Activated CD8-positive, alpha-beta T cell treated with anti-CD3 and anti-CD28 coated beads for 36 hours (primary cell): ENCODE data around the gene PITPNB. TPM values are rescaled to one million over a fixed set of nuclear protein-coding genes. Genes with fewer than 3 reads are reported as not detected.

ENCODE experiments used
- ATAC-seq: fragments of 200-7000 bp; cut with Tn5 transposase; one replicate; pipeline ENCODE4 v1.10.0; 2021; ENCODE audit warnings: mild to moderate bottlenecking, moderate library complexity
- CTCF ChIA-PET: fragments of 350-600 bp; sonication (Branson Sonifier 250); formaldehyde crosslinking; loops from one replicate; lab custom pipeline; 2021; ENCODE audit warnings: antibody characterized with exemption; lab: Charles Lee
- POLR2A ChIA-PET: fragments of 350-600 bp; sonication (Branson Sonifier 250); formaldehyde crosslinking; loops from one replicate; lab custom pipeline; 2021; ENCODE audit warnings: antibody characterized with exemption; lab: Charles Lee
- DNase-seq: peaks from one replicate; pipeline ENCODE4 v3.0.0-alpha.2; 2020
- H3K27ac Mint-ChIP-seq: one replicate; pipeline ENCODE4 v1.8.0; 2021; ENCODE audit warnings: mild to moderate bottlenecking, mixed read lengths
- H3K27me3 Mint-ChIP-seq: one replicate; pipeline ENCODE4 v1.8.0; 2021; ENCODE audit warnings: mixed read lengths
- H3K36me3 Mint-ChIP-seq: one replicate; pipeline ENCODE4 v1.8.0; 2021; ENCODE audit warnings: low read depth, mixed read lengths
- H3K4me1 Mint-ChIP-seq: one replicate; pipeline ENCODE4 v1.8.0; 2021; ENCODE audit warnings: low read depth, mixed read lengths
- H3K4me3 Mint-ChIP-seq: one replicate; pipeline ENCODE4 v1.8.0; 2021; ENCODE audit warnings: mild to moderate bottlenecking, moderate library complexity, mixed read lengths
- H3K9me3 Mint-ChIP-seq: one replicate; pipeline ENCODE4 v1.8.0; 2021; ENCODE audit warnings: mixed read lengths
- intact Hi-C: fragments of 100-400 bp; cut with micrococcal nuclease; formaldehyde crosslinking; loops from one replicate; pipeline ENCODE4 v1.10.0; 2022
- total RNA-seq, 2 experiments: library from RNA; stranded (reverse); gene quantifications; one replicate each; pipeline ENCODE4 v1.2.3, GENCODE V29; 2021
- TF ChIP-seq, protein P1 (sequence below): fragments of 200-600 bp; IDR thresholded peaks from one replicate; pipeline ENCODE4 v1.8.0; 2022; ENCODE audit warnings: antibody characterized with exemption, mild to moderate bottlenecking

PITPNB gene
- total RNA-seq, 2 experiments from 2014 or later, result 87.7 to 89.1 TPM

- POLR2A ChIA-PET, result no interaction called here
- Mint-ChIP-seq H3K36me3 (no peaks in the 10 kb centered on the region), H3K9me3 (no peaks in the 10 kb centered on the region), H3K4me1 (no peaks in the 10 kb centered on the region), H3K27me3 (no peaks in the 10 kb centered on the region), H3K4me3 (no peak overlapping the region), H3K27ac (no peak overlapping the region)
- ATAC-seq (no peak), DNase-seq (no peak)
- intact Hi-C loops, result no loop called here
- CTCF ChIA-PET, result no interaction called here
- TF ChIP-seq, protein P1, sequence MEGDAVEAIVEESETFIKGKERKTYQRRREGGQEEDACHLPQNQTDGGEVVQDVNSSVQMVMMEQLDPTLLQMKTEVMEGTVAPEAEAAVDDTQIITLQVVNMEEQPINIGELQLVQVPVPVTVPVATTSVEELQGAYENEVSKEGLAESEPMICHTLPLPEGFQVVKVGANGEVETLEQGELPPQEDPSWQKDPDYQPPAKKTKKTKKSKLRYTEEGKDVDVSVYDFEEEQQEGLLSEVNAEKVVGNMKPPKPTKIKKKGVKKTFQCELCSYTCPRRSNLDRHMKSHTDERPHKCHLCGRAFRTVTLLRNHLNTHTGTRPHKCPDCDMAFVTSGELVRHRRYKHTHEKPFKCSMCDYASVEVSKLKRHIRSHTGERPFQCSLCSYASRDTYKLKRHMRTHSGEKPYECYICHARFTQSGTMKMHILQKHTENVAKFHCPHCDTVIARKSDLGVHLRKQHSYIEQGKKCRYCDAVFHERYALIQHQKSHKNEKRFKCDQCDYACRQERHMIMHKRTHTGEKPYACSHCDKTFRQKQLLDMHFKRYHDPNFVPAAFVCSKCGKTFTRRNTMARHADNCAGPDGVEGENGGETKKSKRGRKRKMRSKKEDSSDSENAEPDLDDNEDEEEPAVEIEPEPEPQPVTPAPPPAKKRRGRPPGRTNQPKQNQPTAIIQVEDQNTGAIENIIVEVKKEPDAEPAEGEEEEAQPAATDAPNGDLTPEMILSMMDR, result no peak
These were observed 42.1 kb upstream of the PITPNB start for GRCh38 chr22:27961182-27961581.

DNA sequence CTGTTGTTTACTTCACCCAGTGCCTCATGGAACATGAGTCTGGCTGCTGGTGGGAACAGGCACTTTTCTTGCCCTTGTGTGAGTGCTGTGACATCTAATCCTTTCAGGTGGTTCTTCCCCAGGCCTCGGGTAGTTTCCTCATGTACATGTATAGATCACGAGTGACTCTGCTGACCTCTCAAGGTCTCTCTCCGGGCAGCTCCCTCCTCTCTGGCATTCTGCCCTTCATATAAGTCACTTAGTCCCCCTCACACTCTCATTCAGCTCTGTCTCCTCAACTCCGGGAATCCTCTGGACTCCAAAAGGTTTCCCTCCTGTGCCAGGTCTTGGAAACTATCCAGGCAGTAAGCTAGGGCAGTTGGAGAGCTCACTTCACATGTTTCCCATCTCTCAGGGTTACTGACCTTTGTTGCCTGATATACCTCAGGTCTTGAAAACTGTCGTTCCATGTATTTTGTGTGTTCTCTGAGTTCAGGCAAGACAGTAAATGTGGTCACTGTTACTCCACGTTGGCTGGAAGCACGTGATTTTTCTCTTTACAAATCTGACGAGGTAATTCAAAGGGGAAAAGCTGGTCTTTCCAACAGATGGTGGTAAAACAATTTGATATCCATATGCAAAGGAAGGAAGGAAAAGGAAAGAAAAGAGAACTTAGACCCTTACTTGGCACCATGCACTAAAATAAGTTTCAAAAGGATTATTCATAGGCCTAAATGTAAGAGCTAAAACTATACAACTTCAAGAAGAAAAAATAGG is 40.5 kb upstream of the PITPNB start:
- no peak overlapping the region for H3K4me3 Mint-ChIP-seq
- POLR2A ChIA-PET, result no interaction called here
- H3K4me1 Mint-ChIP-seq, result no peaks in the 10 kb centered on the region
- TF ChIP-seq, protein P1, result no peak
- no peak overlapping the region for H3K27ac Mint-ChIP-seq
- ATAC-seq, result no peak
- DNase-seq, result no peak
- CTCF ChIA-PET, result interaction anchor here (1.5 to 1.7 kb wide), 2 partner anchors 52 to 78 kb away, joined by 3 to 4 read pairs; no protein-coding TSS in a partner anchor
- no peaks in the 10 kb centered on the region for H3K27me3 Mint-ChIP-seq
- H3K36me3 Mint-ChIP-seq, result no peaks in the 10 kb centered on the region
- H3K9me3 Mint-ChIP-seq, result no peaks in the 10 kb centered on the region
- intact Hi-C loops, result no loop called here

GRCh38 chr22:27952779-27953178 is 33.7 kb upstream of the PITPNB start:
- Mint-ChIP-seq H3K27me3 (no peaks in the 10 kb centered on the region), H3K36me3 (no peaks in the 10 kb centered on the region), H3K9me3 (no peaks in the 10 kb centered on the region), H3K27ac (no peak overlapping the region), H3K4me1 (no peaks in the 10 kb centered on the region), H3K4me3 (no peak overlapping the region)
- ChIA-PET POLR2A (no interaction called here), CTCF (no interaction called here)
- DNase-seq (no peak), ATAC-seq (no peak)
- intact Hi-C loops, result no loop called here
- TF ChIP-seq, protein P1, result no peak

DNA sequence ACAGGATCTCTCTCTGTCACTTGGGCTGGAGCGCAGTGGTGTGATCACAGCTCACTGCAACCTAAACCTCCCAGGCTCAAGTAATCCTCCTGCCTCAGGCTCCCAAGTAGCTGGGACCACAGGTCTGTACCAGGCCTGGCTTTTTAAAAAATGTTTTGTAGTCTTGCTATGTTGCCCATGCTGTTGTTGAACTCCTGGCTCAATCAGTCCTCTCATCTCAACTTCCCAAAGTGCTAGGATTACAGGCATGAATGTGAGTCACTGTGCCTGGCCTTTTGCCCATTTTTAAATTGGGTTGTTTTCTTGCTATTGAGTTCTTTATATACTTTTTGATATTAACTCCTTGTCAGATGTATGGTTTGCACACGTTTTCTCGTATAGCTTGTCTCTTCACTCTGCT is 33.0 kb upstream of the PITPNB start:
- ATAC-seq (no peak), DNase-seq (no peak)
- Mint-ChIP-seq H3K4me3 (no peak overlapping the region), H3K9me3 (no peaks in the 10 kb centered on the region), H3K27ac (no peak overlapping the region), H3K36me3 (no peaks in the 10 kb centered on the region), H3K27me3 (no peaks in the 10 kb centered on the region), H3K4me1 (no peaks in the 10 kb centered on the region)
- CTCF ChIA-PET, result no interaction called here
- TF ChIP-seq, protein P1, result no peak
- intact Hi-C loops, result no loop called here
- POLR2A ChIA-PET, result no interaction called here

GRCh38 chr22:27949421-27949820 is 30.4 kb upstream of the PITPNB start:
- intact Hi-C loops, result no loop called here
- Mint-ChIP-seq H3K36me3 (no peaks in the 10 kb centered on the region), H3K27me3 (no peaks in the 10 kb centered on the region), H3K27ac (no peak overlapping the region), H3K4me3 (no peak overlapping the region), H3K9me3 (no peaks in the 10 kb centered on the region), H3K4me1 (no peaks in the 10 kb centered on the region)
- POLR2A ChIA-PET, result no interaction called here
- DNase-seq, result no peak
- no peak for ATAC-seq
- CTCF ChIA-PET, result interaction anchor here (1.1 to 1.4 kb wide), 2 partner anchors 12 to 62 kb away, joined by 3 to 4 read pairs; no protein-coding TSS in a partner anchor
- TF ChIP-seq, protein P1, result no peak
